ENCODE data around the gene KDM1A. TPM values are rescaled to one million over a fixed set of nuclear protein-coding genes. Genes with fewer than 3 reads are reported as not detected.

KDM1A gene
- polyA plus RNA-seq, 5 donors = 110 to 122 (median 114) TPM

DNA sequence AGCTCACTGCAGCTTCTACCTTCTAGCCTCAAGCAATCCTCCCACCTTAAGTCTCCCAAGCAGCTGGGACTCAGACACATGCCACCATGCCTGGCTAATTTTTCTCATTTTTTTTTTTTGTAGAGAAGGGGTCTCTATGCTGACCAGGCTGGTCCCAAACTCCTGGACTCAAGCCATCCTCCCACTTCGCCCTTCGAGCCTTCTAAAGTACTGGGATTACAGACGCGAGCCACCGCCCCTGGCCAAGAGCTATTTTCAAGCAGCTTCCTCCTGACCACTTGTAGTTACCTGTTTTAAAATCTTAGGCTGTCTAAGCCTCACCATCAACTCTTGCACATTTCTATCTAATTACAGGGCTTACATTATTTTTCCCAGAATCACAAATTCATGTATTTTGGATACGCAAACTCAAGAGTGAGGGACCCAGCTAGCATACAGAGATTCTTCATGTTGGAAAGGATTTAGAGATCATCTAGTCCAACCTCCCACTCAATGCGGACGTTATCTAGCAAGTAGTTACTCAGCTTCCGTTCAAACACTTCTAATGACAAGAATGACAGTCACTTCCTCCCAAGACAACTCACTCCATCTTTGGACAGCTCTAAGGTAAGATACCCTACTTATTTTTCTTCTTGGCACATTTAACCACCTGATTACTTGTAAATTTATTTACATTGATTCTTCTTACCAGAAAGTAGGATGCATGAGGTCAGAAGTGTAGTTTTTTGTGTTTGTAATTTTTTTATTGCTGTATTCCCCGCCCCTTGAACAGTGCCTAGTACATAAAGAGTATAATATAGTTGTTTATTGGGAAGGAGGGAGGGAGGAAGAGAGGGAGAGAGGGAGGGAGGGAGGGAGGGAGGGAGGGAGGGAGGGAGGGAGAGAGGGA, 84.0 kb downstream of the KDM1A start:
- DNase-seq = no peak

DNA sequence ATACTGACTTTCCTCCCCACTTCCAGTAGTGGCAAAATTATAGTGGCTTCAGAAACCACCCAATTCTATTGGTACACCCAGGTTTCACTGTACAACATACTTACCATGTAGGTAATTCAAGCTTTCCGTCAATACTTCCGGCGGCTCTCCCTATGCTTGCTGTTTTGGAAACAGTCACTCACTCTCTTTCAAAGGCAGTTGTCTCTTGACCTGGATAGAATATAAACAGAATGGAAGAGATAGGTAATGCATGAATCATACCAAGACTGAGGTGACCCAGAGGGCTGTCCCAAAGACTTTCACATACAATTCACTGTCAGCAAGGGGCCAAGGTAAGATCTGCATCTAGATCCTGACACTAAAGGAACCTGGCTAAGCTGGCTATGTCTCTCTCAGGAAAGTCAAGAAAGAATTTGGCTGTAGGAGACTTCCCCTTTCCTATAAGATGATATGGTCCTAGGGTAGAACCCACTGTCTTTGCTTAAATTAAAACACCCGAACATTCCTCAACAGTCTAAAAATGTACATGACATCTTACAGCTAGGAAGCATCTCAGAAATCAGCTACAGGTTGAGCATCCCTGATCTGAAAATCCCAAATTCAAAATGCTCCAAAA, 89.8 kb downstream of the KDM1A start:
- DNase-seq = no peak

DNA sequence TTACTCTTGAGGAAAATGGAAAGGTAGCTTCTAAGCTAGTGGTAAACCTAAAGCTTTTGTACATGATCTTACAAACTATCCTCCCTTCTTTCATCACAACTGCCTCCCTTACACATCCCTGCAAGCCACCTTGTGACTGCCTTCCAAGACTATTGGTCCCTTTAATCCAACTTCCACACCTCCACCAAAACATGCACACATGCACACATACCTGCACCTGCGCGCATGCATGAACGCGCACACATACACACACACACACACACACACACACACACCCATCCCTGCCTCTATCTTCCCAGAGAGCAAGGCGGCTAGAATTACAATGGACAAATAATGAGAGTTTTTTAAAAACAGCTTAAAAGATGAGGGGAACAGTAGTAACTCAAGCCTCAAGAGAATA, 91.1 kb downstream of the KDM1A start:
- DNase-seq = no peak

DNA sequence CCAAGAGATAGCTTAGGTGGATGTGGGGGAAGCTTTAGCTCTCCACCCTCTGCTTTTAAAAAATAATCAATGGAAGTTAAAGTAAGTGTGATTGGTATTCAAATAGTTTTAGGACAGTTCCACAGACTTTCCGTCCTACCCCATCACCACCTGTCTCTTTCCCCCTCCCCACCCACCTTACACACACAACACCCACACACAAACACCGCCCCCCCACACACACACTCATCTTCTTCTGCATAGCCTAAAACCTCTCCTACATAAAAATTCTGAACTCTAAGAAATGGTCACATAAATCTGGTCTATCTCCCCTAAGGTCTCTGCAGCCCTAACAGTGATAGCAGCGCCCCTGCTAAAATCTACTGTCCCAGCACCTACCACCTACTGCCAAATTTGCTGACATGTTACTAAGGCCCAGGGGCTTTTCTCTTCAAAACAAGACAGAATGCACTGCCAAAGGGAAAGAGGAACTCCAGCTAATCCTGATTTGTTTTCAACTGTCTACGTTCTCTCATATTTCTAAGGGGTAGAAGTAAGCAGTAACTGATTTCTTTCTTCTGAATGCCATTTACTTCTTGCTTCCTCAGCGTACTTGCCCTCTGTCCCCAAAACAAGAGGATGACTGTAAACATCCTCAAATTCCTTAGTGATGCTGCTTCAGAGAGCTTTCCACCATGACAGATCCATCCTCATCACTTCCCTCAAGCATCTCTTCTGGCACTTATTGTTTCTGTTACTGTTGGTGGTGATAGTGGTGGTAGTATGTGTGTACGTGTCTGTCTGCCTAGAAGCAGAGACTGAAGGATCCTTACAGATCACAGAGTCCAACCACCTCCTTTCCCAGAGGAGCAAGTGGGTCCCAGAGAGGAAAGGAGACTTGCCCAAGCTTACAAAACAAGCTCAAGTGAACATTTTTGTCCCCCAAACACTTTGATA, 92.6 kb downstream of the KDM1A start:
- DNase-seq = no peak

DNA sequence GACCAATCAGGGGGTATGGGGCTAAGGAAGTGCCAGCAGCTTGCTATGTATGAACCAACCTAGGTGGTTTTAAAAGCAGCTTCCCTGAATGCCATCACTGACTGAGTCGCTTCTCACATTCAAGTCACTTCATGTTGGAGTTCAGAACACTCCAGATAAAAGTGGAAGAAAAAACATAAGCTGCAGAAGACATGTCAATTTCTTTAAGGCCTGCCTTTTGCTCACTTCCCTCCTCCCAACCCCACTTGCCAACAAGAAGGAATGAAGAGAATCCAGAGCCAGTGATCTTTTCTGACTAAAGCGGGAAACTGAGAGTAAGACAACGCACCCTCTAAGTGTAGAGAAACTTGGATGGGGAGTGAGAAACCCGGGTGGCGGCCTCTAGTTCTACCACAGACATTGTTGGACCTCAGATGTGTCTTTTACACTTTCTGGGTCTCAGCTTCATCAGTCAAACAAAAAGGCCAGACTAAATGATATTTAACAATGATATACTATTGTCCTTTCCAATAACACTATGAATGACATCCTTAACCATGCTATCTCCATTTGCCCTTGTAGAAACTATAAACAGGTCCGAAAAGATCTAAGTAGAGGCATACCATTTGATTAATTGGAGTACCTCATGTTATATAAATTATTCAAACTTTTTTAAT, 95.3 kb downstream of the KDM1A start:
- DNase-seq = no peak

DNA sequence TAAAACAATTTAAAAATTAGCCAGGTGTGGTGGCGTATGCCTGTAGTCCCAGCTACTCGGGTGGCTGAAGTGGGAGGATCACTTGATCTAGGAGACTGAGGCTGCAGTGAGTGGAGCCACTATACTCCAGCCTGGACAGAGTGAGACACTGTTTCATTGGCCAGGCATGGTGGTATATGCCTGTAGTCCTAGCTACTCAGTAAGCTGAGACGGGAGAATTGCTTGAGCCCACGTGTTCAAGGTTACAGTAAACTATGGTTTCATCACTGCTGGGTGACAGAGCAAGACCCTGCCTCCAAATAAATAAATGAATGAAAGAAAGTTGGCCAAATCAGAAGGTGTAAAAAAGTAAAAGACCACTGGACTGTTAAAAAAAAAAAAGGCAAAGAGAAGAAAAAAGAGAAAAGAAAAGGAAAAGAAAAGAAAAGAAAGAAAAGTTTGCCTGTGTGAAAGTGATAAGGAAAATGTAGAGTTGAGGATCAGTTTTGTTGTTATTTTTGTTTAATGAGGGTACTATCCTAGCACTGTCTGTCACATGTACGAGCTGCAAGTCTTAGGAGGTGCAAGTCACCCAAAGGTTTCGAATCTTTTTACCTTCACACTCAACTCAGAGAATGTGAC, 97.1 kb downstream of the KDM1A start:
- DNase-seq = no peak

DNA sequence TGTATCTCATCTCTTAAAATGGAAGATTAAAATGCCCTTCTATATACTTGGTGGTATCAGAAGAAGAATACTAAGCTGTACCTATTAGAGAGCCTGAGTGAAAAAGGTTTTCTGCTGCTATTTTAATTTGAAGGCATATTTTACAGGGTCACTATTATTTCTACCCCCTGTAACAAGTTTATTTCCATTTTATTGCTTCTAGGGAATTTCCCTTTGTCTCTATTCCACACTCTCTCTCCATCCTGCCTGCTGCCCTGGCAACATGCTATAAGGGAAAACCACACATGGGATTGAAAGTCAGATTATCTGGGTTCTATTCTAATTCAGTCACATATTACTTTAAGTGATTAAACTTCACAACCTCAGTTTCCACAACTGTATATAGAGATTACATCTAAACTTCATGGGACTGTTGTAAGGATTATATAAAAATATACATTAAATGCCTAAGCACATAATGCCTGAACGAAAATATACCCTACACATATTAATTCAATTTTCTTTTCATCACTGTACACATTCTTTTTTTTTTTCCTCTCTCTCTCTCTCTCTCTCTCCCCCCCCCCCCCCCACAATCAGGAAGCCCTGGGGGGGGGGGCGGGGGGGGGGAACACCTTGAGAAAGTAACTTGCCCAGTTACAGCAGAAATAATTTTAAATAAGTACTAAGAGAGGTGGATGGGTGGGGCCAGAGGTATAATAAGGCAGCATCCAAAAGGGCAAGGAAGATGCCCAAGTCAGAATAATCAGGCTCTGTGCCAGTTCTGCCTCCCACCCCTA, 97.8 kb downstream of the KDM1A start:
- no peak for DNase-seq

DNA sequence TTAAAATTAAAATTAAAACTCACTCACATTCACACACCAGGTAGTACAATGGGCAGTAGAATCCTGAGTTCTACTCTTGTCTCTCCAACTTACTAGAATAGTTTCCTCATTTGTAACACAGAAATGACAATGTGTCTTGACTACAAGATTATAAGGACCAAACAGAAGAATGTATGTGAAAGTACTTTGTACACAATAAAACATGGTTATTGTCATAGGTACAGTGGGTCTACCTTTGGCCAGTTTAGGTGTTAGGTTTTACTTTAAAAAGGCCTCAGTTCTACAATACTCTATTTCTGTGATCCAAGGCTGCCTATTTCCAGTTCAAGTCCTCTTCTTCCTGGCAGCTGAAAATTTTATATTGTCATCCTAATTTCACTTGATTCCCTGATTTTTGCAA, 99.1 kb downstream of the KDM1A start:
- no peak for DNase-seq

DNA sequence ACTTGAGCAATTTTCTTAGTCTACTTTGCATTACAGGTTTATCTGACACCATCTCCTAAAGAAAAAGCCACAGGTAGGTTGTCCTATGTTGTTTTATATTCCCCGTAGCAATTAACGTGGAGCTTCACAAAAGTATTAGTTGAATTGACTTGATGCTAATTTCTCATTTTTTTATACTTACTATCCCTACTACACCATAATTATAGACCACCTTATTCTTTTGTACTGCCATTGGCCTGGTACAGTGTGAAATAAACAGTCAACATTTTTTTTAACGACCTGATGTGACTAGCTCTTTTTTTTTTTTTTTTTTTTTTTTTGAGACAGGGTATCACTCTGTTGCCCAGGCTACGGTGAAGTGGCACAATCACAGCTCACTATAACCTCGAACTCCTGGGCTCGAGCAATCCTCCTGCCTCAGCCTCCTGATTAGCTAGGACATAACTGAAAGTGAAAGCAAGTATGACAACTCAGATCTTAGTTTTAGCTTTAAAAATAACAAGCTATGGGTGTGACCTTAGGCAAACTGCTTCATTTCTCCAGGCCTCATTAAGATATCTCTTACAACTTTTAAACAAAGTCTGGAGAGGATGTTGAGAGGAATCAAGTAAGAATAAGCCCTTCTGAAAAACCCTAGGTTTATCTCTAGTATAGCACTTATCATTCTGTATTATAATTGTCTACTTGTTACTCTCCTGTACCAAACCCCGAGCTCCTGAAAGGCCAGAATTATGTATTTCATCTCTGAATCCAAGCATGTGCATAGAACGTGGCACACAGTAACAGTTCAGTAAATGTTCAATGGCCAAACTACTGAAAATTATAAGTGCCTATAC, 99.9 kb downstream of the KDM1A start:
- DNase-seq = no peak

DNA sequence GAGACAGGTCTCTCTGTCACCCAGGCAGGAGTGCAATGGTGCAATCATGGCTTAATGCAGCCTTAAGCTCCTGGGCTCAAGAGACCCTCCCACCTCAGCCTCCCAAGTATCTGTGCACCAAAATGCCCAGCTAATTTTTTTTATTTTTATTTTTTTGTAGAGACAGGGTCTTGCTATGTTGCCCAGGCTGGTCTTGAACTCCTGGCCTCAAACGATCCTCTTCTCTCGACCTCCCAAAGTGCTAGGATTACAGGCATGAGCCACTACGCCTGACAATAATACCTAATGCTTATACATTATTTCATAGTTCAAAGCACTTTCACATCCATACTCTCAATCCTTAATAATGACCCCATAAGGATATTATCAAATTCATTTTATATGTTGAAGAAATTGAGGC, 101.1 kb downstream of the KDM1A start:
- no peak for DNase-seq

DNA sequence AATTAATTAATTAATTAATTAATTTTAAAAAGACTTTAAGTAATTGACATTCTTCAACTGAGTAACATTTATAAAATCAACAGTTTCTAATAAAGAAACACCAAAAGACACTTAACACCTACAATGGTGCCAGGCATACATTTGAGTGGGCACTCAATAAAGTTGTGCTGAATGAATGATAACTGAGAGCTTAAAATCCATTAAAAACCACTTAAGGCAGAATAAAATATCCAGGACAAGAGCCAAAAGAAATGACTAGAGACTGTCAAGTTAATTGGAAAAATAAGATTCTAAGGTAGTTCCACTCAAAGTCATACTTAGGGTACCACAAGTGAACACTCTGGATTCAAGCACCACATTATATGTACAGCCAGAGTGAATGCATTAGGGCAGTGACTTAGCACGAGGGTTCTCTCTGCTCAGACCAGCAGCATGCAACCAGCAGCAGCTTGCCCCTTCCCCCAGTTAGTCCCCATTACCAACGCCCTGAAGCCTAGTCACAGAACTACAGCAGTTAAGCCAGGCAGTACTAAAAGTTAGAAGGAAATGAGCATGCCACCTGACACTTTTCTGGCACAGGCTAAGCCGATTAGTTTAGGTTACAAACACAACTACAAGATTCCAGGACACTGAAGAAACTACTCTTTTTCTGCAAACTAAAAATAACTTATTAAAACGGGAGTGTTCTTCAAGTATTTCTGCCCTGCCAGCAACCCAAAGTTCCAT, 102.9 kb downstream of the KDM1A start:
- DNase-seq = peak; percentile 53 to 55

DNA sequence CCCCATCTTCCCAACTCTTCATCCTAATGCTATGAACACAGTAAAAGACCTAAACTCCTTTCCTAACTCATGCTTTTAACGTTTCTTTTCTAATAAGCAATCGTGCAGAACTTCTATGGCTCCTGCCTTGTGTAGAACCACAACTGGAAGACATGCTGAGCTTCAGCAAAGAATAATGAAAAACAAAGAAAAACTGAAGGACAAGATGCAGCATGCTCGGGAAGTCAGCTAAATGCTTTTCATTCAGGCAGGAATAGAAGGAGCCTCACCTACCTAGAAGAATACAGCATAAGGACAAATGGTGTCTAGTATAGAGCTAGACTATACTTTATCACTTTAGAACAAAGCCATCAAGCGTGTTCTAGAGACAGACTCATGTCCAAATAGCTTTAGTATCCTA, 103.5 kb downstream of the KDM1A start:
- no peak for DNase-seq

DNA sequence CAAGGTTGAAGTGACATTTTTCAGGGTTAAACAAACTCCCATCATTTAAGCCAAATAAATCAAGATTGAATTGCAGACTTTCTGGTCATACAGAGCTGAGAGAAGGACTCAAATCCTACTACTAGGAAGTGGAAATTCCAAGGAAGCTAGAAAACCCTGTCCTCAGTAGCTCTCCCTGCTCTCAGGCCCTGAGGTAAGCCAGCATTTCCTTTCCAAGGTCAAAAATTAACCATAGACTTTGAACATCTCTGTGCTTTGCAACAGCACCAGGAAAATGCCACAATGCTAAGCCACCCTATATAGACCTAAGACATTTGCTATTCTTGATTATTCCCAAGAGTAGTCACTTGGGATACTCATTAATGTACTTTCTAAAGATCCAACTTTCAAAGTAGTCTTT, 104.3 kb downstream of the KDM1A start:
- DNase-seq = no peak

DNA sequence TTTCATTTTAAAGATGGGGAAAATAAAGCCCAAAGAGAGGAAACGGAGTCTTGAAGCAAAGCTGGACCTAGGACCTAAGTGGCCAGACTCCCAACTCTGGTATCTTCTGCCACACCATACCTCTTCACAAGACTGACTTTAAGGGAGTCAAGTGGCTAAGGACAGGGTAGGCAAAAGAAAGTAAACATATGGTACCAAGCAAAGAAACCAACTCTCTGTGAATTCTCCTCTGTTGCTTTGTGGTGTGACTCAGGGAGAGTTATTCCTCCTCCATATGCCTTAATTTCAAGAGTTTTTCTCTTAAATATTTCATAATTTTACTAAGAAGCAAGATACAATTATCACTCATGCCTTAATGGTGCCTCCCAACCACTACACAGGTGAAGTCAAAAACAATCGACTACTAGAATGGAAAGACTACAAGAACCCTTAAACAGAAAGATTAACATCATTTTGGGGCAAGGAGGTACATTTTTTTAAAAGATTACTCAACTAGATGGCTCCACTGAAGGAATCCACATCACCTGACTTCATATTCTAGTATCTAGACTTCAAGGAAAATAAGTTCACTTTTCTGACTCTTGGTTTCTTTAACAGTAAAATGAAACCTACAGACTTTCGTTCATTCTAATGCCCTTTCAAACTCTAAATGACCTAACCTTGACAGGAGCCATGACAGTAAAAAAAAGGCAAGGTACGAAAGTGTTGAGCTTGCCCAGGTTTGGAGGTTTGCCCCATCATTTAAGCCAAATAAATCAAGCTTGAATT, 105.2 kb downstream of the KDM1A start:
- DNase-seq = no peak

DNA sequence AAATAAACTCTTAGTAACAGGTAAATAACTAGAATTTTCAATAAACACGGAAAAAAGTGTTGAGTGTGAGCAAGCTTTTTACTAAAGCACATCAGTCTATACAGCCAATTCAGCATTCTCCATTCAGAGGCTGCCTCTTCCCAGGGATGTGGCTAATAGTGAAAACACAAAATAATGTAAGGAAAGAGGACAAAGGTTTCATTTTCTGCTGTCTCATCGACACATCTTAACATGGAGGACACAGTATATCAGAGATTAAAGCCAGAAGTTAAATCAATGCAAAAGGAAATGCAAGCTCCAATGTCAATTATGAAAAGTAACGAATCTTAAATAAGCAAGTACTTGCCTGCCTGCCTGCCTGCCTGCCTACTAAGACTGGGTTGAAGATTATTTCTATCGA, 106.2 kb downstream of the KDM1A start:
- no peak for DNase-seq

DNA sequence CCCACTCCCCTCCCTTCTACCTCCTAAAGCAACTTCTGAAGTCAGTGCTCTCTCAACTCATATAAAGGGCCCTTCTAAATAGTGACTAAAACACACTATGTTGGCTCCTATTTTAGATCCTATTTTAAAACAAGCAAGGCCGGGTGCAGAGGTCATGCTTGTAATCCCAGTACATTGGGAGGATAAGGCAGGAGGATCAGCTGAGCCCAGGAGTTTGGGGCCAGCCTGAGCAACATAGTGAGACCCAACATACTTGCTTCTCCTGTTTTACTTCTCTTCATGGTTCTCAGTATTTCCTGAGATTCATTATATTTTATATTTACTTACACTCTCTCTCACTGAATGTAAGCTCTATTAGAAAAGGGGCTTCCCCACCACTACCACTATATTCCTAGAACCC, 106.9 kb downstream of the KDM1A start:
- no peak for DNase-seq

DNA sequence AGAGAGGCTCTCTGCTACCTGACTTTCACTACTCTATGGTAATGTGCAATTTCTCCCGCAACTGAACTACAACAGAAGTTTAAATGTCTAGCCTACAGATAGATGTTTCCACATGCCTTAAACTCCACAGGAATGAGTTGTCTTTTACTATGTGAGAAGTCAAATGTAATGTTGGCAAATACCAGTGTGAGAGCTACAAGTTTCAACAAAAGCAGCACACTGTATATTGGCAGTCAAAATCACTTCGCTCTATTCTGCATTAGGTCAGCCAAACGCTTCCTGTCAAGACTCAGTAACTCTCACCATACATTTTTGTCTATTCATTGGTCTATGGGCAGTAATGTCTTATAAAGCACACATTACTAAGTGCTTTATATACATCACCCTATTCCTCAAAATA, 107.5 kb downstream of the KDM1A start:
- no peak for DNase-seq

DNA sequence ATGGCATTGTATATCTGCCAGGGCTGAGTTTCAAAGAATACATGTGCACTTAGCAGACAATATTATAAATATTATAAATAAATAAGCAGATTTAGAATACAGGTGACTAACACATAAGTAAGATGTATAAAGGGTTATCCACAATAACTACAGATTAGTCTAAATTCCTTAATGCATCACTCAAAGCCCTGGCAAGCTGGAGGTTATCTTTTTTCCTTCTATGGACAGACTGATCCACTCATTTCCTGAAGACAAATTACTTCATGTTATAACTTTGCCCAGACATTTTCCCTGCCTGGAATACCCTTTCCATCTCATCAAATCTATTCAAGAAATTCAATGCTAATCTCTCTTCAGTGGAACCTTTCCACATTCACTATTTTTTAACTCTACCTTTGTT, 110.6 kb downstream of the KDM1A start:
- DNase-seq = no peak

Measured in right lung (tissue), 5 donors.